Parathyroid adenoma (tissue), 2 donors: Measurements from ENCODE around the gene VPS13C.

Experiments used
- H2AFZ ChIP-seq: fragments of 300-600 bp; sonication (generic); one replicate; pipeline ENCODE4 v1.7.0; 2017; ENCODE audit warnings: antibody characterized with exemption, mild to moderate bottlenecking
- H3K27ac ChIP-seq: fragments of 300-600 bp; sonication (generic); one replicate; pipeline ENCODE4 v1.7.0; 2017
- H3K27me3 ChIP-seq: fragments of 300-600 bp; sonication (generic); one replicate; pipeline ENCODE4 v1.7.0; 2017; ENCODE audit warnings: low read length; ENCODE audit not compliant: control insufficient read depth, insufficient read depth
- H3K36me3 ChIP-seq: fragments of 300-600 bp; sonication (generic); one replicate; pipeline ENCODE4 v1.7.0; 2017; ENCODE audit warnings: low read length; ENCODE audit not compliant: control insufficient read depth, insufficient read depth
- H3K4me1 ChIP-seq: fragments of 300-600 bp; sonication (generic); one replicate; pipeline ENCODE4 v1.7.0; 2017; ENCODE audit warnings: control low read depth
- H3K4me2 ChIP-seq: fragments of 300-600 bp; sonication (generic); one replicate; pipeline ENCODE4 v1.7.0; 2017; ENCODE audit warnings: low read length
- H3K4me3 ChIP-seq: fragments of 300-600 bp; sonication (generic); one replicate; pipeline ENCODE4 v1.7.0; 2017; ENCODE audit warnings: low read depth, low read length
- H3K79me2 ChIP-seq: fragments of 300-600 bp; sonication (generic); one replicate; pipeline ENCODE4 v1.7.0; 2017; ENCODE audit warnings: control low read depth
- H3K9ac ChIP-seq: fragments of 300-600 bp; sonication (generic); one replicate; pipeline ENCODE4 v1.7.0; 2017; ENCODE audit warnings: mild to moderate bottlenecking
- H3K9me3 ChIP-seq: fragments of 300-600 bp; sonication (generic); one replicate; pipeline ENCODE4 v1.7.0; 2017; ENCODE audit warnings: low read length; ENCODE audit not compliant: control insufficient read depth
- TF ChIP-seq, protein P1 (sequence below): fragments of 300-600 bp; sonication (generic); IDR thresholded peaks from one replicate; pipeline ENCODE4 v1.7.0; 2017; ENCODE audit warnings: antibody characterized with exemption, mild to moderate bottlenecking
- donor health status: primary hyperparathyroidism.

Gene VPS13C

DNA sequence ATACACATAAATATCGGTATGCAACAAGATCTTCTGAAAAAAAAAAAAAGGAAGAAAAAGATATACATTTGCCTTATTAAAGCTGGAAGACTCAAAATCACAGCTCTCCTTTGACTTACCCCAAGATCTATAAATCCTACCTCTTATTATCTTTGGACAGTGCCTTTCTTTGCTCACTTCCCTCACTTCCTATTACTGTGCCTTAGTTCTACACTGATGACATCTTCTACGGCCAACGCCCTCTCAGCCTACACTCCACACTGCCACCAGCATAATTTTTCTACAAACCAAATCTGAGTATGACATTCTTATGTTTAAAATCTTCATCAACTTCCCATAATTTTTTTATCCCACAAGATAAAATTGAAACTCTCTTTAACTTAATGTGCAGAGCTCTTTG is 137.1 kb downstream of the VPS13C start:
- Histone ChIP-seq H2AFZ (no peak overlapping the region), H3K9ac (no peak overlapping the region), H3K27ac (no peak overlapping the region), H3K9me3 (no peaks in the 10 kb centered on the region), H3K79me2 (no peaks in the 10 kb centered on the region), H3K27me3 (no peaks in the 10 kb centered on the region), H3K4me1 (no peaks in the 10 kb centered on the region), H3K4me3 (no peak overlapping the region), H3K4me2 (no peak overlapping the region), H3K36me3 (no peaks in the 10 kb centered on the region)
- TF ChIP-seq, protein P1, sequence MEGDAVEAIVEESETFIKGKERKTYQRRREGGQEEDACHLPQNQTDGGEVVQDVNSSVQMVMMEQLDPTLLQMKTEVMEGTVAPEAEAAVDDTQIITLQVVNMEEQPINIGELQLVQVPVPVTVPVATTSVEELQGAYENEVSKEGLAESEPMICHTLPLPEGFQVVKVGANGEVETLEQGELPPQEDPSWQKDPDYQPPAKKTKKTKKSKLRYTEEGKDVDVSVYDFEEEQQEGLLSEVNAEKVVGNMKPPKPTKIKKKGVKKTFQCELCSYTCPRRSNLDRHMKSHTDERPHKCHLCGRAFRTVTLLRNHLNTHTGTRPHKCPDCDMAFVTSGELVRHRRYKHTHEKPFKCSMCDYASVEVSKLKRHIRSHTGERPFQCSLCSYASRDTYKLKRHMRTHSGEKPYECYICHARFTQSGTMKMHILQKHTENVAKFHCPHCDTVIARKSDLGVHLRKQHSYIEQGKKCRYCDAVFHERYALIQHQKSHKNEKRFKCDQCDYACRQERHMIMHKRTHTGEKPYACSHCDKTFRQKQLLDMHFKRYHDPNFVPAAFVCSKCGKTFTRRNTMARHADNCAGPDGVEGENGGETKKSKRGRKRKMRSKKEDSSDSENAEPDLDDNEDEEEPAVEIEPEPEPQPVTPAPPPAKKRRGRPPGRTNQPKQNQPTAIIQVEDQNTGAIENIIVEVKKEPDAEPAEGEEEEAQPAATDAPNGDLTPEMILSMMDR: no peak

- Histone ChIP-seq H3K4me2 (no peak overlapping the region), H3K9ac (no peak overlapping the region), H3K4me1 (no peaks in the 10 kb centered on the region), H3K79me2 (no peaks in the 10 kb centered on the region), H3K4me3 (no peak overlapping the region), H3K27ac (no peak overlapping the region), H3K9me3 (no peaks in the 10 kb centered on the region), H3K27me3 (no peaks in the 10 kb centered on the region), H2AFZ (no peak overlapping the region), H3K36me3 (no peaks in the 10 kb centered on the region)
- TF ChIP-seq, protein P1: no peak
Observed at GRCh38 chr15:61921093-61921492, 139.2 kb downstream of the VPS13C start.

DNA sequence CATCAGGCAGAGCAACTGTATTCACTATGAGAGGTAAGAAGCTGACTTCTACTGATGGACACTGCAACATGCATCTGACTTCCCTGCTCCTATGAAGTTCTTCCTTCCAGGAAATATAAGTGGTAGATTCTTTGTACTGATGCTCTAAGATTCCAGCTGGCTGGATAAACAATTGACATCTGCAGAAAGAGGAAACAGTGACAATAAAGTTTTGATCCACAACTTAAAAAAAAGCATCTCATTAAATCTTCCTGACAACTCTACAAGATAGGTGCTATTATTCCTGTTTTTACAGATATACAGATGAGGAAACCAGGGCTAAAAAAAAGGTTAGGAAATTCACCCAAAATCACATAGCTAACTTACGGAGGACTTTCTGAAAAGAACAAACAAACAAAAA is 142.8 kb downstream of the VPS13C start:
- H3K4me2 ChIP-seq: no peak overlapping the region
- H3K4me3 ChIP-seq: no peak overlapping the region
- no peak overlapping the region for H3K27ac ChIP-seq
- no peaks in the 10 kb centered on the region for H3K9me3 ChIP-seq
- TF ChIP-seq, protein P1: no peak
- no peak overlapping the region for H2AFZ ChIP-seq
- no peaks in the 10 kb centered on the region for H3K36me3 ChIP-seq
- no peak overlapping the region for H3K9ac ChIP-seq
- no peaks in the 10 kb centered on the region for H3K4me1 ChIP-seq
- H3K79me2 ChIP-seq: no peaks in the 10 kb centered on the region
- no peaks in the 10 kb centered on the region for H3K27me3 ChIP-seq

- Histone ChIP-seq H3K27me3 (no peaks in the 10 kb centered on the region), H3K9me3 (no peaks in the 10 kb centered on the region), H3K27ac (no peak overlapping the region)
Observed at GRCh38 chr15:61916104-61916503, 144.1 kb downstream of the VPS13C start.

DNA sequence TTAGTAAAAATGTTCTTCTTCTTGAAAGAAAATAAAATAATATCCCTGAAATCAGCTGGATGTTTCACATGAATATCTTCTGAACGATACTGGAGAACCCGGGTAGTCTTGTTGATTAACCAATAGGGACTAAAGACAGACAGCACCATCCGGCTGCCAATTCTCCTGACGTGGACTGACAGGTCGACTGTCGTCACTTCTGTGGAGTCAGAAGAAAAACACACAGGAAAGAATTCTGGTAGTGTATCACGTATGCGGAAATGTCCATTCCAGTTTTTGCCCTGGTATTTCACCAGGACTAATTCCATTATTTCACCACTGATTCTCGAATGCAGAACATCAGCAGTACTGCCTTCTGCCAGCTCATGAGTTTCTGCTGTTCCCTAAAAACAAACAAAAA is 144.6 kb downstream of the VPS13C start:
- Histone ChIP-seq H3K9me3 (no peaks in the 10 kb centered on the region), H2AFZ (no peak overlapping the region), H3K4me2 (no peak overlapping the region), H3K4me3 (no peak overlapping the region), H3K36me3 (no peaks in the 10 kb centered on the region), H3K9ac (no peak overlapping the region), H3K4me1 (no peaks in the 10 kb centered on the region), H3K27ac (no peak overlapping the region), H3K79me2 (no peaks in the 10 kb centered on the region), H3K27me3 (no peaks in the 10 kb centered on the region)
- TF ChIP-seq, protein P1: no peak

More at GRCh38 chr15:61916104-61916503, 144.1 kb downstream of the VPS13C start:
- TF ChIP-seq, protein P1: no peak
- Histone ChIP-seq H3K79me2 (no peaks in the 10 kb centered on the region), H2AFZ (no peak overlapping the region), H3K4me2 (no peak overlapping the region), H3K4me3 (no peak overlapping the region), H3K4me1 (no peaks in the 10 kb centered on the region), H3K36me3 (no peaks in the 10 kb centered on the region), H3K9ac (no peak overlapping the region)
